ENCODE measurements around the gene ARSJ.
A peak's percentile ranks its signal among the peaks of the same experiment; 100 is the strongest.

ARSJ gene

GRCh38 chr4:113998531-113998930 lies 19.1 kb upstream of the ARSJ start:
- TF ChIP-seq CTCF (conservative IDR thresholded peaks at IDR 0.05; ENCODE audit: low read length): no peak
- peak; percentile 62 for DNase-seq (ENCODE audit: low read depth)
- H3K4me3 ChIP-seq (ENCODE audit: low read length): no peak overlapping the region

- no peak for TF ChIP-seq CTCF (conservative IDR thresholded peaks at IDR 0.05; ENCODE audit: low read length)
Observed at GRCh38 chr4:113998079-113998478, 18.6 kb upstream of the ARSJ start.

GRCh38 chr4:113997206-113997605 lies 17.8 kb upstream of the ARSJ start:
- peak; percentile 32 for DNase-seq (ENCODE audit: low read depth)
- no peak overlapping the region for H3K4me3 ChIP-seq (ENCODE audit: low read length)
- no peak for TF ChIP-seq CTCF (conservative IDR thresholded peaks at IDR 0.05; ENCODE audit: low read length)

More at GRCh38 chr4:113998079-113998478, 18.6 kb upstream of the ARSJ start:
- H3K4me3 ChIP-seq (ENCODE audit: low read length): no peak overlapping the region
- DNase-seq (ENCODE audit: low read depth): no peak

- H3K4me3 ChIP-seq (ENCODE audit: low read length): no peak overlapping the region
- no peak for TF ChIP-seq CTCF (conservative IDR thresholded peaks at IDR 0.05; ENCODE audit: low read length)
- no peak for DNase-seq (ENCODE audit: low read depth)
Observed at GRCh38 chr4:113996599-113997177, 17.2 kb upstream of the ARSJ start.

- no peak for TF ChIP-seq CTCF (conservative IDR thresholded peaks at IDR 0.05; ENCODE audit: low read length)
- DNase-seq (ENCODE audit: low read depth): no peak
- no peak overlapping the region for H3K4me3 ChIP-seq (ENCODE audit: low read length)
Observed at GRCh38 chr4:113993887-113994286, 14.4 kb upstream of the ARSJ start.

GRCh38 chr4:113990886-113991285 lies 11.4 kb upstream of the ARSJ start:
- no peak overlapping the region for H3K4me3 ChIP-seq (ENCODE audit: low read length)
- TF ChIP-seq CTCF (conservative IDR thresholded peaks at IDR 0.05; ENCODE audit: low read length): no peak
- no peak for DNase-seq (ENCODE audit: low read depth)

GRCh38 chr4:113987382-113987941 lies 8.0 kb upstream of the ARSJ start:
- no peak for TF ChIP-seq CTCF (conservative IDR thresholded peaks at IDR 0.05; ENCODE audit: low read length)
- DNase-seq (ENCODE audit: low read depth): peak; percentile 47
- no peak overlapping the region for H3K4me3 ChIP-seq (ENCODE audit: low read length)
